B cell (primary cell): ENCODE measurements around the gene GRID1. TPM values are rescaled to one million over a fixed set of nuclear protein-coding genes. Genes with fewer than 3 reads are reported as not detected.

Source experiments
- ATAC-seq: fragments of 200-7000 bp; cut with Tn5 transposase; one replicate; pipeline ENCODE4 v1.10.0; 2021; ENCODE audit warnings: low read depth, mild to moderate bottlenecking, moderate number of reproducible peaks, moderate library complexity
- CTCF ChIA-PET: fragments of 350-600 bp; sonication (Branson Sonifier 250); formaldehyde crosslinking; loops from one replicate; lab custom pipeline; 2021; ENCODE audit warnings: antibody characterized with exemption, inconsistent platforms; lab: Charles Lee
- POLR2A ChIA-PET: fragments of 350-600 bp; sonication (Branson Sonifier 250); formaldehyde crosslinking; loops from one replicate; lab custom pipeline; 2021; ENCODE audit warnings: antibody characterized with exemption; lab: Charles Lee
- DNase-seq: peaks from one replicate; pipeline ENCODE4 v3.0.0; 2013
- H2AFZ ChIP-seq: 2 replicates; pipeline ENCODE4 v1.6.1; 2012; ENCODE audit warnings: mild to moderate bottlenecking, low read depth, low read length; ENCODE audit not compliant: insufficient read depth, poor library complexity, severe bottlenecking
- H3K27ac ChIP-seq, 2 donors: 1 replicate in 1 of 2; 2 replicates in 1 of 2; pipeline ENCODE4 v1.5.1; 2012 to 2013; ENCODE audit warnings: low read length in 2 of 2, mild to moderate bottlenecking in 2 of 2, moderate library complexity in 1 of 2
- H3K27me3 ChIP-seq, 4 experiments: fragments of 200-600 bp in 1 of 4; sonication (generic) in 1 of 4; replicated peaks in 1 of 4; 1 replicate in 2 of 4; 2 replicates in 2 of 4; pipeline versions ENCODE4 v1.6.1 to v1.7.0; 2013 to 2016; ENCODE audit warnings: low read length in 3 of 4, mild to moderate bottlenecking in 2 of 4, mixed read lengths in 1 of 4, moderate library complexity in 1 of 4; ENCODE audit not compliant: insufficient read depth in 4 of 4, control insufficient read depth in 3 of 4; ENCODE audit errors: control extremely low read depth in 1 of 4
- H3K36me3 ChIP-seq, 2 experiments: replicated peaks in 1 of 2; 1 replicate in 1 of 2; 2 replicates in 1 of 2; pipeline versions ENCODE4 v1.6.1 to v1.7.1; 2013; ENCODE audit warnings: low read length in 1 of 2; ENCODE audit not compliant: insufficient read depth in 2 of 2, control insufficient read depth in 1 of 2; ENCODE audit errors: control extremely low read depth in 1 of 2, extremely low read depth in 1 of 2
- H3K4me1 ChIP-seq, 2 donors: fragments of 200-600 bp in 1 of 2; sonication (generic) in 1 of 2; 1 replicate in 1 of 2; 2 replicates in 1 of 2; pipeline versions ENCODE4 v1.5.1 to v1.6.1; 2013 to 2017; ENCODE audit warnings: low read length in 2 of 2; ENCODE audit not compliant: control insufficient read depth in 2 of 2, insufficient read depth in 2 of 2
- H3K4me2 ChIP-seq: replicated peaks from 2 replicates; pipeline ENCODE3; 2012; ENCODE audit warnings: mild to moderate bottlenecking, low read depth, low read length; ENCODE audit not compliant: poor library complexity, severe bottlenecking
- H3K4me3 ChIP-seq, 5 experiments: fragments of 200-600 bp in 1 of 5; sonication (generic) in 1 of 5; 1 replicate in 3 of 5; 2 replicates in 2 of 5; pipeline versions ENCODE4 v1.5.1 to v1.7.0; 2011 to 2016; ENCODE audit warnings: low read length in 4 of 5, mild to moderate bottlenecking in 4 of 5, low read depth in 2 of 5, control low read depth in 1 of 5, moderate library complexity in 1 of 5; ENCODE audit not compliant: insufficient read depth in 1 of 5; ENCODE audit errors: control extremely low read depth in 1 of 5, extremely low read depth in 1 of 5
- H3K79me2 ChIP-seq: fragments of 200-600 bp; sonication (generic); one replicate; pipeline ENCODE4 v1.6.0; 2016; ENCODE audit warnings: low read length; ENCODE audit not compliant: control insufficient read depth, insufficient read depth
- H3K9ac ChIP-seq: fragments of 200-600 bp; sonication (generic); 2 replicates; pipeline ENCODE4 v1.6.1; 2017; ENCODE audit warnings: mild to moderate bottlenecking, low read length, moderate library complexity
- H3K9me3 ChIP-seq, 3 donors: one replicate each; pipeline versions ENCODE4 v1.6.1 to v1.7.1; 2013; ENCODE audit warnings: low read length in 2 of 3; ENCODE audit not compliant: control insufficient read depth in 2 of 3, insufficient read depth in 1 of 3; ENCODE audit errors: control extremely low read depth in 1 of 3
- H4K20me1 ChIP-seq: 2 replicates; pipeline ENCODE4 v1.6.0; 2012; ENCODE audit warnings: mild to moderate bottlenecking, low read length; ENCODE audit not compliant: insufficient read depth, control insufficient read depth, poor library complexity, severe bottlenecking
- H3K27ac Mint-ChIP-seq: one replicate; pipeline ENCODE4 v1.8.0; 2021; ENCODE audit warnings: mixed read lengths
- H3K27me3 Mint-ChIP-seq: one replicate; pipeline ENCODE4 v1.8.0; 2021; ENCODE audit warnings: mixed read lengths
- H3K4me1 Mint-ChIP-seq: one replicate; pipeline ENCODE4 v1.8.0; 2021; ENCODE audit warnings: mixed read lengths
- H3K4me3 Mint-ChIP-seq: one replicate; pipeline ENCODE4 v1.8.0; 2021; ENCODE audit warnings: mixed read lengths
- H3K9me3 Mint-ChIP-seq: one replicate; pipeline ENCODE4 v1.8.0; 2022; ENCODE audit warnings: mixed read lengths; ENCODE audit not compliant: insufficient read depth
- CTCF ChIP-seq: fragments of 200-600 bp; IDR thresholded peaks from one replicate; pipeline ENCODE4 v1.8.0; 2022; ENCODE audit warnings: antibody characterized with exemption, mild to moderate bottlenecking
- EZH2 ChIP-seq: IDR thresholded peaks from 2 replicates; pipeline ENCODE4 v1.6.1; 2012; ENCODE audit warnings: borderline replicate concordance, low read depth, mild to moderate bottlenecking, moderate library complexity, low read length; ENCODE audit not compliant: insufficient read depth, poor library complexity, severe bottlenecking
- WGBS: methylation state at CpG from one replicate; pipeline ENCODE4 v1.1.5; 2013; ENCODE audit warnings: missing lambda C conversion rate; ENCODE audit not compliant: insufficient coverage; 5-methylcytosine and 5-hydroxymethylcytosine counted together
- intact Hi-C: fragments of 100-400 bp; cut with micrococcal nuclease; formaldehyde crosslinking; loops from one replicate; pipeline ENCODE4 v1.10.0; 2022
- polyA plus RNA-seq: library from polyadenylated mRNA; depleted of rRNA; stranded (reverse); fragments of >200 nt; gene quantifications from 2 replicates; pipeline ENCODE4 v1.2.3, GENCODE V29; 2012
- total RNA-seq, 2 donors: library from RNA; stranded (reverse); fragments of 120-200 nt in 1 of 2; gene quantifications; 1 replicate in 1 of 2; 2 replicates in 1 of 2; pipeline versions ENCODE4 v1.2.3 to v1.2.4, GENCODE V29; 2013 to 2022

The GRID1 gene
- total and polyA plus RNA-seq, 2 donors (not counting 1 experiment from before 2014, with no cell fraction given): not detected

- Histone ChIP-seq H3K79me2 (no peaks in the 10 kb centered on the region), H2AFZ (no peak overlapping the region), H3K4me2 (no peak overlapping the region), H3K9ac (no peak overlapping the region), H3K27me3 (no peaks in the 10 kb centered on the region), H3K9me3 (no peaks in the 10 kb centered on the region), H4K20me1 (no peaks in the 10 kb centered on the region), H3K4me1 (no peaks in the 10 kb centered on the region), H3K4me3 (no peak overlapping the region), H3K36me3 (no peaks in the 10 kb centered on the region), H3K27ac (no peak overlapping the region)
- intact Hi-C loops: no loop called here
- Mint-ChIP-seq H3K9me3 (no peaks in the 10 kb centered on the region), H3K4me1 (no peaks in the 10 kb centered on the region), H3K27ac (no peak overlapping the region), H3K4me3 (no peak overlapping the region), H3K27me3 (peaks cover 22% of the 10 kb centered on the region)
- WGBS: 82% methylated on average over 1 of the region's 3 CpGs
- no peak for TF ChIP-seq CTCF
- no peak for TF ChIP-seq EZH2
- ATAC-seq: no peak
- ChIA-PET POLR2A (no interaction called here), CTCF (no interaction called here)
- no peak for DNase-seq
Observed at GRCh38 chr10:86025509-86025908, 341.1 kb downstream of the GRID1 start.

- intact Hi-C loops: no loop called here
- POLR2A ChIA-PET: no interaction called here
- Mint-ChIP-seq H3K27ac (no peak overlapping the region), H3K27me3 (peaks cover 18% of the 10 kb centered on the region), H3K4me1 (no peaks in the 10 kb centered on the region), H3K4me3 (no peak overlapping the region), H3K9me3 (no peaks in the 10 kb centered on the region)
- H3K4me2 ChIP-seq: no peak overlapping the region
- no peaks in the 10 kb centered on the region for H3K36me3 ChIP-seq
- H3K9ac ChIP-seq: no peak overlapping the region
- H3K4me1 ChIP-seq: no peaks in the 10 kb centered on the region
- TF ChIP-seq EZH2 (no peak), CTCF (no peak)
- no peak overlapping the region for H2AFZ ChIP-seq
- H3K79me2 ChIP-seq: no peaks in the 10 kb centered on the region
- H4K20me1 ChIP-seq: no peaks in the 10 kb centered on the region
- ATAC-seq (no peak), DNase-seq (no peak)
- no peak overlapping the region for H3K4me3 ChIP-seq
- no peak overlapping the region for H3K27ac ChIP-seq
- no peaks in the 10 kb centered on the region for H3K9me3 ChIP-seq
- CTCF ChIA-PET: no interaction called here
- WGBS: 90% methylated on average over 6 of the region's 8 CpGs
- no peaks in the 10 kb centered on the region for H3K27me3 ChIP-seq
Observed at GRCh38 chr10:86024281-86025041, 342.1 kb downstream of the GRID1 start.
